Measurements from ENCODE around the gene VTI1A. TPM values are rescaled to one million over a fixed set of nuclear protein-coding genes. Genes with fewer than 3 reads are reported as not detected.
"Not testable (repeated sequence)": the region's sequence is repeated elsewhere in the genome, so short reads cannot be mapped to it uniquely, and the experiment has no call there.

The VTI1A gene
- total RNA-seq, 1 donor from 2014 or later: 20.5 TPM

DNA sequence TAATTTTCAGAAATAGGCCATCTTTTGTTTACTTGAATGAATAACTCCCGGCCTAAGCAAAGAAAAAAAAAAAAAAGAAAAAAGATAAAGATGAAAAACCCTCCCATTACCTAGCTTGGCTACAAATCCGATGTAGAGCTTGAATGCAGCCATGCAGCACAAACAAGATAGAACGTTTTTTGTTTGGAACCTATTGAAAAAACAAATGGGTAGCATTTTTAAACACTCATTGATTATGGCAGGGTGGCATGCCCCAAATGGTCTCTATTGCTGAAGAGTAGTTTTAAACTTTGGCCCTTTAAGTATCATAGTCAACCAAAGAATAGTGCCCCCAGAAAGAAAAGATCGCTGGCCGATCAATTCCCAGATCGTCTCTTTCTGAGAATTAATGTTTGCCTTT is 84.4 kb downstream of the VTI1A start:
- intact Hi-C loops (cut with DNase I): no loop called here
- no peak for DNase-seq (ENCODE audit: low spot score)

DNA sequence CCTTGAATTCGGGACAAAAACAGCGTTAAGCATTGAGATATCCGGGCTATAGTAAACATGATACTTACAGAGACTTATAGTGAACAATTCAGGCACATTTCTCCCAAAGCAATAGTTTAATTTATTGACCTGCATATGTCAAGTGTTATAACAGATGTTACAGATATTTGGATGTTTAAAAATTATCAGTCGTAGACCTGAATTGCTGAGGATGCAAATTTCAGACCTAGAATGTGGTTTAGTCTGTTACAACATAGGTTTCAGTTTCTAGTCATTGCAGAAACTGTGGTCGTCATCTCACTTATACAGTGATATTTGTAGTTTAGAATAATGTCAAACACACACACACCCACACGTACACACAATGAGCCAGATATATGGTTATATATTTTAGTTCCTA is 85.2 kb downstream of the VTI1A start:
- no peak for DNase-seq (ENCODE audit: low spot score)
- intact Hi-C loops (cut with DNase I): no loop called here

DNA sequence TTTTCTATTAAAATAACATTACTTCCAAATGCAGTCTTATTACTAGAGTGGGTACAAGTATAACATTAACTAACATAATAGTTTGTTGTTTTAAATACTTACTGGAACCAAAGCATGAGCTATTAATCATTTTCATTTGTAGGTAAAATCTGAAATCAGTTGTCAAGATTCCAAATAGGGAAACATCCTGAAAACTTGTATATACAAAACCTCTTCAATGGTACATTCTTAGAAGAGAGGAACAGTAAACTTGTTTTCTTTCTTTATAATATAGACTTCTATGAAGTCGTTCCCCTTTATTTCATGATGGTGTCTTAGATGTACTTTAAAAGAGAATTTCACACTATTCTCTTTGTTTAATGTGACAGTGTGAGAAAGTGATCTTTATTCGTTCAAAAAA is 85.9 kb downstream of the VTI1A start:
- DNase-seq (ENCODE audit: low spot score): no peak
- intact Hi-C loops (cut with DNase I): no loop called here

DNA sequence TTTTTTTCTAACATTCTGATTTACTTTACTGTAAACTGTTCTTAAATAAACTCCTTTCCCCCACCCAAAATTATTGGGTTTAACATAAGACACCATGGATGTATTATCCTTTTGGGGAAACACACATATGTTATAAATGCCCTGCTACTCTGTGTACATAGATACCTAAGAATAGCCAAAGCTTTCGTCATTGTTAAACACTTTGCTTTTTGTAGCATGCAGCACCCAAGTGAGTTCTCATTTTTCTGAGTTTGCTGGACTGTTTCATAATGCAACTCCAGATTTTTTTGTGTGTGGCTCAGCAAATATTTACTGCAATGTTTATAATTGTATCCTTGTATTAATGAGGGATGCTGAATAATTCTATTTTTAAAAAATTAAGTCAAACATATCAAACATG is 86.9 kb downstream of the VTI1A start:
- no peak for DNase-seq (ENCODE audit: low spot score)
- intact Hi-C loops (cut with DNase I): no loop called here

DNA sequence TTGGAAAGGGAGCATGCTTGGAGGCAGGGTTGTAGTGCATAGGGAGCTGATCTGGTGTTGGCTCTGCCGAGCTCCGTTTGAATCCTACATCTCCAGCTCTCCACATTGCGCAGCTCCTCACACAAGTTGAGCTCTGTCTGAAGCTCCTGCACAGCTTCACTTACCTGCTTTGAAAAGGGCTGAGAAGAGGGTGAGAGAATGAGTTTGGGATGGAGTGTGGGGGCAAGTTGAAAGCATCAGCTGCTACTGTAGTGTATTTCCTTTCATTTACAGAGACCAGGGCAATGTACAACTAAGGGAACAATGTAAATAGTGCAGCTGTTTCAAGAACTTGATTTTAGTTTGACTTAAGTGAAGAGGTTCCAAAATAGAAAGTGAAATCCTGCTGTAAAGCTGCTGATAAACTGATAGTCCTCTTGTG is 88.5 kb downstream of the VTI1A start:
- no peak for DNase-seq (ENCODE audit: low spot score)
- intact Hi-C loops (cut with DNase I): no loop called here

DNA sequence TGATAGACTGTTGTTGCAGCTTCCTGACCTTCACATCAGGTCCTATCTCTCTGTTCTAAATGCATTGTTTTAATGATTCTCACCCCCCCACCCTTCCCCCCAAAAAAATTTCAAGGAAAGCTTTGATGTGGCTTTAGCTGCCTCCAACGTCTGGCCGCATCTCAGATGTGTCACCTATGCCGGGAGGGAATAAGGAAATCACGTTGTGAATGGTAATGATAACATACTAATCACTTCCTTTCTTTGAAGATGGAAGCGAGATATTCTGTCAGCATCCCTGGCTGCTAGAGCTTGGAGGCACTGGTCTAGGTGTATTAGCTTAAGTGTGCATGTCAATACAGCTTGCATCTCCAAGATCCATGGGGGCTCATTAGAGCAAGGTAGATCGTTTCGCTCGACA is 89.6 kb downstream of the VTI1A start:
- DNase-seq (ENCODE audit: low spot score): no peak
- intact Hi-C loops (cut with DNase I): no loop called here

DNA sequence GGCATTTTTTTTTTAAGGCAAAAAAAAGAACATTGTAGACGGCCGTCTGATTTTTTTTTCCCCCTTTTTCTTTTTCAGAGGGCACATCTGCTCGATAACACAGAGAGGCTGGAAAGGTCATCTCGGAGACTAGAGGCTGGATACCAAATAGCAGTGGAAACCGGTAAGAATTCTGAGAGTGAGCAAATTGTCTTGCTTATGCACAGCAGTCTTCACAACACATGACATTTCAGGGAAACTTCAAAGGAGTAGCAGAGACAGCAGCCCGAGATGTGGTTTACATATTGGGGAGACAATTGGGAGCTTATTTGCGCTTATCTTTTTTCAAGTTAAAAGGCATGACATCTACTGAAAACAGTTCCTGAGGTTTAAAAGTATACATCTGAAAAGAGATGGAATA is 91.2 kb downstream of the VTI1A start:
- intact Hi-C loops (cut with DNase I): no loop called here
- no peak for DNase-seq (ENCODE audit: low spot score)

DNA sequence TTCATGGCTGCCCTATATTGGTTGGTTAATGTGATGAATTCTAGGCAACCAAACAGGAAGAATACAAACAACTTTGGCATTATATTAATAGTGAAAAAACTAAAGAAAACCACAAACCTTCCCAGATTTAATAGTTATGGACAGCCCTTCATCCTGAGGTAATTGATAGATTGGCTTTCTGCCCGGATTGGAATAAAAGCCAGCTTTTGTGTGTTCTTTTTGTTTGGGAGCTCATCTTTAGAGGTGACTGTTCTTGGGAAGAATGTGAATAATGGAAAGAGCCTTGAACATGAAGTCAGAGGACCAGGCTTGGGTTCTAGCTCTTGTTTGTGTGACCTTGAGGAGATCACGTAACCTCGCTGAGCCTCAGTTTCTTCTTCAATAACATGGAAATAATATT is 92.3 kb downstream of the VTI1A start:
- no peak for DNase-seq (ENCODE audit: low spot score)

DNA sequence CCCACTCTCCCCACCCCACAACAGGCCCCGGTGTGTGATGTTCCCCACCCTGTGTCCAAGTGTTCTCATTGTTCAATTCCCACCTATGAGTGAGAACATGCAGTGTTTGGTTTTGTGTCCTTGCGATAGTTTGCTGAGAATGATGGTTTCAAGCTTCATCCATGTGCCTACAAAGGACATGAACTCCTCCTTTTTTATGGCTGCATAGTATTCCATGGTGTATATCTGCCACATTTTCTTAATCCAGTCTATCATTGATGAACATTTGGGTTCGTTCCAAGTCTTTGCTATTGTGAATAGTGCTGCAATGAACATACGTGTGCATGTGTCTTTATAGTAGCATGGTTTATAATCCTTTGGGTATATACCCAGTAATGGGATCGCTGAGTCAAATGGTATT is 95.8 kb downstream of the VTI1A start:
- intact Hi-C loops (cut with DNase I); DNase-seq (ENCODE audit: low spot score): not testable (repeated sequence)

More for the DNA sequence above, 92.3 kb downstream of the VTI1A start:
- intact Hi-C loops (cut with DNase I): no loop called here

DNA sequence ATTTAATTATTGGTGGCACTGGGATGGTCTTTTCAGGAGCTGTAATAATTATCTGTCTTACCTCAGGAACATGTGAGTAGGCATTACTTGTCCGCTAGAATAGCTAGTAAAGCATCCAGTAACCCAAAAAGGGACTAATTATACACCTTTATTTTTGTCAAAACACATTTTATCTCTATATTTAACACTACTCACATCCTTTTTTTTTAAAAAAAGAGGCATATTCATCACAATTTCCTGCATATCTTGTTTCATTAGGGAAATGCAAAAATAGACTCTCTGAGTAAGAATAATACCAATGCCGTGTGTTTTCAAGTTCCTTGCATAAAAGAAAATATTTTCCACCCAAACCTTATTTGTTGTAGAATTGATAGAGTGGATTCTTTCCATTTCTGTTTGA is 99.5 kb downstream of the VTI1A start:
- intact Hi-C loops (cut with DNase I): no loop called here

DNA sequence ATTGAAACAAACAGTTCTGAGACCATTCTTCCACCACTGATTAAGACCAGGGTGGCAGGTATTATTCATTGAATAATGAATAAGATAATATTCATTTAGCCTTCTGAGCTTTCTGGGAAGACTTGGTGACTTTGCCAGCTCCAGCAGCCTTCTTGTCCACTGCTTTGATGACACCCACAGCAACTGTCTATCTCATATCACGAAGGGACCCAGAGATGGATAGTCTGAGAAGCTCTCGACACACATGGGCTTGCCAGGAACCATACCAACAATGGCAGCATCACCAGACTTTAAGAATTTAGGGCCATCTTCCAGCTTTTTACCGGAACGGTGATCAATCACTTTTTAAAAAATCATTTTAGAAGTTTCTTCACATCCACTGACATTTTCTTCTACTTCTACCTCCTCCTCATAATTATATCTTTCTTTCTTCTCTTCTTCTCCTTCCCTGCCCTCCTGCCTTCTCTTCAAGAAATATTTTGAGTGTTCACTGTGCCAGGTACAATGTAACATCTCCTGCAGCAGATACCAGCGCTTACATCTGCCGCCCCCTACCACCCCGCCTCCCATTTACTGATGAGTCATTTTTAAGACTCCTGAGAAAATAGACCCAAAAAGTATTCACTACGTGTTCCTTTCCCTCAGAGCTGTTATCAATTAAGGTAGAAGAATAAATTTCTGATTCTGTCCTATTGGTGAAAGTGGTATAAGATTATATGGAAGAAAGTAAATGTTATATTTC is 101.7 kb downstream of the VTI1A start:
- intact Hi-C loops (cut with DNase I): no loop called here

More for the DNA sequence above, 99.5 kb downstream of the VTI1A start:
- DNase-seq (ENCODE audit: low spot score): no peak

DNA sequence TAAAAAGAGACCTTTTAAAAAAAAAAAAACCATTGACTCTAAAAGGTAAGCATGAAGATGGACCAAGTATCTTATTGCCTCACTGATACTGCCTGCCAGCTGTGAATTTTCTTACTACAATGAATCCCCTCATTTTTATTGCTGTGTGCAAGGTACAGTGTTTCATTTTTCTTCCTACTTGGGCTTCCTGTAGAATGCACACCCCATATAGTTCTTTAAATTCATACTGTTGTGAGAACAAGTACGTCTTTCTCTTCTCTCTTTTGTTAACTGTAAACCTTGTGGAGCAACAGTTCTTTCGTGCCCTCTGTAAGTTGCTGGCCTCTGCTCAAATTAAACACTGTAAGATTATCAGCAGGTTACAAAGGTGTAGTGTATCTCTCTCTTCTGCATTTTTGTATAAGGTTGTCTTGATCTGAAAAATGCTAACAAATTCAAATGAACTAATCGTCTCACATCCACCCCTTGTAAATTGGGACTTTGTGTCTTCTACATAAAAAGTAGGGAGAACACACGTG is 105.6 kb downstream of the VTI1A start:
- no peak for DNase-seq (ENCODE audit: low spot score)

More for the DNA sequence above, 101.7 kb downstream of the VTI1A start:
- DNase-seq (ENCODE audit: low spot score): no peak

DNA sequence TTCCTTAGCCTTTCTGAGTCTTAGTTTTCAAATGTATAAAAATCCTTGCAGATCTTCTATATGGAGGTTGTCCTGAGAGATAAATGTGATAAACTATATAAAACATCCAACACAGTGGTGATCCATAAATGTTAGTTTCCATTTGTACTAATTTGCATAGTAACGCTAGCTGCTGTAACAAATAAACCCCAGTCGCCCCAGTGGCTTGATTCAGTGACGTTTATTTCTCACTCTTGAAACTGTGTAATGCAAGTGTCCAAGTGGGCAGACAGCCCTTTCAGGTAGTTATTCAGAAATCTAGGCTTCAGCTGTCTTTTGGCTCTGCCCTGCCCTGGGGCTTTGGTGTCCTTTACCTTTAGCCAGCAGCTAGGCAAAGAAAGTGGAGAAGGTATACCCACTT is 106.3 kb downstream of the VTI1A start:
- DNase-seq (ENCODE audit: low spot score): no peak
- intact Hi-C loops (cut with DNase I): no loop called here

More for the DNA sequence above, 105.6 kb downstream of the VTI1A start:
- intact Hi-C loops (cut with DNase I): no loop called here

DNA sequence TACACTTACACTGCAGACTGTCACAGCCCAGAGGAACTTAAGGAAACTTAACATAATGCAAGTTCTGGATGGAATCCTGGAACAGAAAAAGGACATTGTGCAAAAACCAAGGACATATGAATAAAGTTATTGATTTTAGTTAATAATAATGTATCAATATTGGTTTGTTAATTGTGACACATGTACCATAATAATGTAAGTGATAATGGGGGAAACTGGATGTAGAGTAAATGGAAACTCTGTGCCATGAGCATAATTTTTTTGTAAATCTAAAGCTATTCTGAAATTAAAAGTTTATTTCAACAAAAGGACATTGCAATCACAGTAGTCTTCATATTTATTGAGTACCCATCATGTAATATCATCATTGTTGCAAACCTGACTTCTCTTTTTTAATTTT is 107.2 kb downstream of the VTI1A start:
- intact Hi-C loops (cut with DNase I): no loop called here
- no peak for DNase-seq (ENCODE audit: low spot score)

DNA sequence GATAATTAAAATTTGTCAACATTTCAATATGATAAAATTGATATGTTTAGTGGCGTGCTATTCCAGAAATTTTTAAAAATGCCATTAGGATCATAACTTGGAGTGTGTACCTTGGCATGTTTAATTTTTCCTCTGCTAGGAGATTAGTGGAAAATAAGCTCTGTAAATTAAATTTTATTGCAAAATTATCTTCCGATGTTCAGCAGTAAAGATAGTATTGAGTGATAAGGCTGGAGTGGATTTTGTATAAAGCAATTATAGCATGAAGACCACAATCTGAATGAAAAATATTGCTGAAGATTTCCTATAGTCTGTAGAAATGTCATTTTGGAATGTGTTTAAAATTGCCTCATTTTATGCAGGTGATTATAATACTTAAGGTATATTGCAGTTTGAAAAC is 110.2 kb downstream of the VTI1A start:
- intact Hi-C loops (cut with DNase I): no loop called here
- DNase-seq (ENCODE audit: low spot score): no peak

DNA sequence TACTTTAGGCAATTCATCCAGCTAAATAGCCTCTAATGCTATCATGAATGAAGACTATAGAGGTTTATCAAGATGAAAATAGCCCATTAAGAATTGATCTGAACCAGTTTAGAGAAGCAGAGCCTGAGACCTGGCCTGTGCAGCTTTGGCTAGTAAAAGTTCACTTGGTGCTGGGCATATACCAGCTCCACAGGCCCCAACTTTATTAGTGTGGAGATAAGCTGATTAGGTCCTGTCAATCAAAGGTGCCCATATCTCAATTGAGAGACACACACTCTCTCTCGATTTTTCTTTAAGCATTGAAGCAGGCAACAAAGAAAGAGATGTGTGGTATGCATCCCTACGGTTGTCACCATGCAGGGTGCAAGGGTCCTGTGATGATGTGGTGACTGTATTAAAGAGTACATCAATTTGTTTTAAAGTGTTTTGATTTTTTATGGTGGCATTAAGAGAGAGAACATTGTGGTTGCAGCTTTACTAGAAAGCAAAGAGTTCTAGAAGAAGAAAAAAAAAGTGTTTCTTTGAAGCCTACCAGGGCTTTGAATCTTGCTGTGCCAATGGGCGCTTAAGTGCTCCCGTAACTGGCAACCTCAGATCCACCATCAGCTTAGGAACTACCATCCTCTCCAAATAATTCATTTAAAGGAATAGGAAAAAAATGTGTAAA is 111.6 kb downstream of the VTI1A start:
- DNase-seq (ENCODE audit: low spot score): no peak
- intact Hi-C loops (cut with DNase I): no loop called here

DNA sequence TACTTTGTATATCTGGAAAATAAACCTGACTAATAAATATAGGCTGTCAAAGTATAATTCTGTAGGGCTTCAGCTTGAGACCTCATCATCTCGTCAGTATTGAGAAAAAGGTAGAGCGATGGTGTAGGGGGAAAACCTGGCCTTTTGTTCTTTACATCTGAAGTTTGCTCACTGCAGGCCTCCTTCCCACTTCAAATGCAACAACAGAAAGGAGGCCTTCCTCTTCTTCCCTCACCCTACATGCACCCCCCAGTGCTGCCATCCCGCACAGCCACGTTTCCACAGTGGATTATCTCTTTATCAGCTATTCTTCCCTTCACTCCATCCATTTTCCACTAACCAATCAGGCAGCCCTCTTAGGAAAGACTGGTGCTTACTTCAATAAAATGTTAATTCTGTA is 112.3 kb downstream of the VTI1A start:
- DNase-seq (ENCODE audit: low spot score): no peak
- intact Hi-C loops (cut with DNase I): no loop called here

DNA sequence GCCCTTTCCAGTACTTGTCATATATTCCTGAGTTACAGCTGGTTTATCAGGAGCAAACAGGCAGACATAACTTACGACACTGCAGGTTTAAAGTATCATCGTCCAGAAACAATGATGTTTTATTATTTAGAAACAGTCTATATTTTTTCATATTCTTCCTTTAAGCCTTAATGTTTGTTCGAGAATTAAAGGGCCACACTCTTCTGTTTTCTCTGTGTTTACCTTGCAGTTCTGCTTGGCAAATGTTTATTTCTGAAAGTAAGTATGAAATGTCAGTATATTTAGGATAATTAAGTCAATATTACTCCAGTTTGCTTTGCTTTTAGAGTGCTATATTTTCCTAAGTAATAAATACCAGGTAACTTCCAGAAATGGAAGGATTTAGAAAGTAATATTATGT is 115.1 kb downstream of the VTI1A start:
- no peak for DNase-seq (ENCODE audit: low spot score)
- intact Hi-C loops (cut with DNase I): loop anchor here (10.0 kb wide), 2 partner anchors 563 to 823 kb away; no protein-coding TSS in a partner anchor

DNA sequence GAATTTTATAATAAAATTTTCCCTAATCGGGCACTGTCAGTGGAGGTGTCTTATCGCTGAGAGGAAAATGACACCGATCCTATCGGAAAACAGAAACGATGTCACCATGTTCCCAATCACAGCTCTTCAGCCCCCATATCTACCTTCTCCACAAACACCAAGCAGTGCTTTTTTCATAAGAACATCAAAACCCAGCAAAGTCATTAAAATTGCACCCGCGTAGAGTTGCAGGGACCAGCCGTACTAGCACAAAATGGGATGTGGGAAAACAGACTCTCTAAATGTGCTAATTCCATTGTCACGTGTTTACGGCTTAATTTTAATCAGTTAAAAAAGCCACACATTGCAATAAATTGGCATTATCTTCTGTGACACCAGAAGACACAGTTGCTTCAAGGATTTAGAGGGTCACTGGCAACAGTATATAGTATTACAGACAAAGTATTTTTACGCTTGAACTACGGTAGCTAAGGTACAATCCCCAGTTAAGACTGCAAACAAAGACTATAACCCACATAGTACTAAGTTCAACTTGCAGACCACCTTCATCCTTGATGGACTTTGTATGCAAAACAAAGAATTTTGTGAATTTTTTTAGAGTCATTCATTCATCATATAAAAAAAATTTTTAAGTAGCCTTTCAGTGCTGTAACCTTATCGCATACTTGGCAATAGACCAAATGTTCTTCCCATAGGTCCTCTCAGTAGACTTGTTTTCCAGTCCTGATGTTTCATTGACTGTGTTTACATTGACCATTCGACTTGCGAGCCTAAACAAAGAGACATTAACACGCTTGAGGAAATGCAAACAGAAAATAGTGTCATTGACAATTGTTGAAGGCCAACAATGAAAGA is 116.0 kb downstream of the VTI1A start:
- DNase-seq (ENCODE audit: low spot score): no peak
- intact Hi-C loops (cut with DNase I): loop anchor here (10.0 kb wide), 2 partner anchors 562 to 822 kb away; no protein-coding TSS in a partner anchor

DNA sequence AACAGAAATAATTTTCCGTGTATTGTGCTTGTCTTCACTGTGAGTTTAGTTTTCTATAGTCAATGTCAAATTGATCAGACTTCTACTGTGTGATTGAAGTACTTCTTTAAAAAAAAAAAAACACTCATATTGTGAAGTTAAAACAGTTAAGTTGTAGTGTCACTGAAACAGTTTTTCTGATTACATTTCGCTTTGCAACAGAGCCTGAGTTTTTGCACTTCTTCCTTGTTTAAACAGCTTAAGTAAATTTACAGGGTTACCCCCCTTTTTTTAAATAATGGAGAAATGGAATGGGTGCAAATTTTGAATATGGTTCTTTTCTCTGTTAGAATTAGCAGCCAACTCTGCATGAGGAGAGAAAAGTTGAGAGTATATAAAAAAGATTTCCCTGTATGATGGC is 117.3 kb downstream of the VTI1A start:
- no peak for DNase-seq (ENCODE audit: low spot score)
- intact Hi-C loops (cut with DNase I): loop anchor here (10.0 kb wide), 2 partner anchors 560 to 820 kb away; no protein-coding TSS in a partner anchor

Measured in cardiac septum (tissue), 1 donor.